Prostate gland (tissue), 2 donors: ENCODE data around the gene CPNE2. TPM values are rescaled to one million over a fixed set of nuclear protein-coding genes. Genes with fewer than 3 reads are reported as not detected.

Experiments used
- DNase-seq: peaks from one replicate; pipeline ENCODE4 v3.0.0-alpha.2; 2019; ENCODE audit warnings: low spot score
- H3K27ac ChIP-seq, 2 donors: fragments of 200-600 bp; sonication (generic); 2 replicates each; pipeline ENCODE4 v1.5.1; 2017 to 2019
- H3K27me3 ChIP-seq: fragments of 200-600 bp; sonication (generic); replicated peaks from 2 replicates; pipeline ENCODE4 v1.5.1; 2019; ENCODE audit not compliant: insufficient read depth
- H3K36me3 ChIP-seq, 2 donors: fragments of 200-600 bp; sonication (generic); 1 replicate in 1 of 2; 2 replicates in 1 of 2; pipeline versions ENCODE4 v1.5.1 to v1.8.1; 2017 to 2019
- H3K4me1 ChIP-seq: fragments of 200-600 bp; sonication (generic); replicated peaks from 2 replicates; pipeline ENCODE4 v1.5.1; 2019
- H3K4me3 ChIP-seq, 2 donors: fragments of 200-600 bp; sonication (generic); 2 replicates each; pipeline ENCODE4 v1.5.1; 2017 to 2019
- H3K9me3 ChIP-seq: fragments of 200-600 bp; sonication (generic); 2 replicates; pipeline ENCODE4 v1.5.1; 2017
- CTCF ChIP-seq, 4 experiments: fragments of 200-600 bp in 2 of 4; fragments of 450-650 bp in 2 of 4; sonication (generic) in 2 of 4; IDR thresholded peaks; 1 replicate in 3 of 4; 2 replicates in 1 of 4; pipeline ENCODE4 v1.5.1; 2016 to 2019; ENCODE audit warnings: antibody characterized with exemption in 4 of 4, mild to moderate bottlenecking in 2 of 4, moderate library complexity in 2 of 4
- POLR2A ChIP-seq: fragments of 450-650 bp; IDR thresholded peaks from one replicate; pipeline ENCODE4 v1.6.1; 2016; ENCODE audit warnings: antibody characterized with exemption, mild to moderate bottlenecking
- POLR2AphosphoS5 ChIP-seq: sonication (generic); formaldehyde crosslinking; IDR thresholded peaks from one replicate; pipeline ENCODE4 v1.6.1; 2017; ENCODE audit warnings: antibody characterized with exemption
- WGBS: methylation state at CpG from one replicate; pipeline ENCODE4 v1.1.5; 2018; 5-methylcytosine and 5-hydroxymethylcytosine counted together
- intact Hi-C: fragments of 100-400 bp; cut with DNase I; formaldehyde crosslinking; loops from one replicate; pipeline ENCODE4 v1.14.2; 2022
- total RNA-seq, 2 donors: library from RNA; depleted of rRNA; stranded (reverse); fragments of >200 nt; gene quantifications; one replicate each; pipeline ENCODE4 v1.1.0, GENCODE V29; 2016

CPNE2 gene
- total RNA-seq, 2 donors from 2014 or later: 22.3 to 23.3 TPM

- no peak overlapping the region for H3K4me3 ChIP-seq
- no peaks in the 10 kb centered on the region for H3K27me3 ChIP-seq
- no peak for DNase-seq
- H3K27ac ChIP-seq: no peak overlapping the region
- no peaks in the 10 kb centered on the region for H3K36me3 ChIP-seq
- intact Hi-C loops: no loop called here
- WGBS: 67% methylated on average over 17 of the region's 17 CpGs
- no peak for TF ChIP-seq POLR2AphosphoS5
- TF ChIP-seq CTCF (IDR thresholded peaks at IDR 0.05): no peak
- TF ChIP-seq POLR2A: no peak
- no peaks in the 10 kb centered on the region for H3K4me1 ChIP-seq
- H3K9me3 ChIP-seq: no peaks in the 10 kb centered on the region
Measured at GRCh38 chr16:57131351-57131970, 39.1 kb downstream of the CPNE2 start.

- WGBS: 92% methylated on average over 1 of the region's 1 CpG
- intact Hi-C loops: no loop called here
- Histone ChIP-seq H3K4me3 (no peak overlapping the region), H3K27me3 (no peaks in the 10 kb centered on the region), H3K36me3 (no peaks in the 10 kb centered on the region), H3K9me3 (no peaks in the 10 kb centered on the region), H3K27ac (no peak overlapping the region), H3K4me1 (no peaks in the 10 kb centered on the region)
- TF ChIP-seq CTCF (IDR thresholded peaks at IDR 0.05) (no peak), POLR2AphosphoS5 (no peak), POLR2A (no peak)
- DNase-seq: no peak
Measured at GRCh38 chr16:57132470-57132869, 40.1 kb downstream of the CPNE2 start.

GRCh38 chr16:57133031-57133430 is 40.6 kb downstream of the CPNE2 start:
- no peaks in the 10 kb centered on the region for H3K36me3 ChIP-seq
- TF ChIP-seq CTCF (IDR thresholded peaks at IDR 0.05) (no peak), POLR2AphosphoS5 (no peak), POLR2A (no peak)
- no peaks in the 10 kb centered on the region for H3K4me1 ChIP-seq
- no peak for DNase-seq
- no peak overlapping the region for H3K4me3 ChIP-seq
- H3K27me3 ChIP-seq: no peaks in the 10 kb centered on the region
- WGBS: 69% methylated on average over 4 of the region's 4 CpGs
- intact Hi-C loops: no loop called here
- H3K27ac ChIP-seq: no peak overlapping the region
- no peaks in the 10 kb centered on the region for H3K9me3 ChIP-seq

DNA sequence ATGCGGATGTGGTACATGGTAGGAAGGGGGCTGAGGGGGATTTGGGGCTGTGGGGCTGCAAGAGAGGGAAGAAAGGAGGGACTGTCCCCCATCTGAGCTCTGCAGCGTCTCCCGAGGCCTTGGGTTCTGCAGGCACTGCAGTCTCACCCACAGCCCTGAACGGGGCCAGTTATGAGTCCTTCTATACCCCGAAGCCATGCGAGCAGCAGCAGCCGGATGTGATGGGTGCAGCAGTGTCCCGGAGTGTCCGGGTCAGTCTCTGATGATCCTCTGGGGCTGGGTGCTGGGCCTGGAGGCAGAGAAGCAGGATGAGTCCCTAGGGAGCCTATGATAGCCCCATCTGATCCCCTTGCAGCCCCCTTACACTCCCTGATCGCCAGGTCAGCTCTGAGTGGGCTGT is 41.5 kb downstream of the CPNE2 start:
- intact Hi-C loops: no loop called here
- TF ChIP-seq POLR2A (no peak), CTCF (IDR thresholded peaks at IDR 0.05) (no peak), POLR2AphosphoS5 (no peak)
- 89% methylated on average over 10 of the region's 10 CpGs for WGBS

GRCh38 chr16:57134982-57135381 is 42.6 kb downstream of the CPNE2 start:
- TF ChIP-seq CTCF (IDR thresholded peaks at IDR 0.05) (no peak), POLR2A (no peak), POLR2AphosphoS5 (no peak)
- no peak for DNase-seq
- Histone ChIP-seq H3K36me3 (no peaks in the 10 kb centered on the region), H3K4me1 (no peaks in the 10 kb centered on the region), H3K9me3 (no peaks in the 10 kb centered on the region), H3K4me3 (no peak overlapping the region), H3K27ac (no peak overlapping the region), H3K27me3 (no peaks in the 10 kb centered on the region)
- 93% methylated on average over 2 of the region's 2 CpGs for WGBS
- intact Hi-C loops: no loop called here

More for the DNA sequence above, 41.5 kb downstream of the CPNE2 start:
- Histone ChIP-seq H3K4me1 (no peaks in the 10 kb centered on the region), H3K27me3 (no peaks in the 10 kb centered on the region), H3K4me3 (no peak overlapping the region), H3K36me3 (no peaks in the 10 kb centered on the region), H3K27ac (no peak overlapping the region), H3K9me3 (no peaks in the 10 kb centered on the region)
- no peak for DNase-seq
